ENCODE results near the gene WBP2. TPM values are rescaled to one million over a fixed set of nuclear protein-coding genes. Genes with fewer than 3 reads are reported as not detected.

Gene WBP2
- polyA plus RNA-seq, 3 donors: 62.4 to 93.3 (median 67.9) TPM

DNA sequence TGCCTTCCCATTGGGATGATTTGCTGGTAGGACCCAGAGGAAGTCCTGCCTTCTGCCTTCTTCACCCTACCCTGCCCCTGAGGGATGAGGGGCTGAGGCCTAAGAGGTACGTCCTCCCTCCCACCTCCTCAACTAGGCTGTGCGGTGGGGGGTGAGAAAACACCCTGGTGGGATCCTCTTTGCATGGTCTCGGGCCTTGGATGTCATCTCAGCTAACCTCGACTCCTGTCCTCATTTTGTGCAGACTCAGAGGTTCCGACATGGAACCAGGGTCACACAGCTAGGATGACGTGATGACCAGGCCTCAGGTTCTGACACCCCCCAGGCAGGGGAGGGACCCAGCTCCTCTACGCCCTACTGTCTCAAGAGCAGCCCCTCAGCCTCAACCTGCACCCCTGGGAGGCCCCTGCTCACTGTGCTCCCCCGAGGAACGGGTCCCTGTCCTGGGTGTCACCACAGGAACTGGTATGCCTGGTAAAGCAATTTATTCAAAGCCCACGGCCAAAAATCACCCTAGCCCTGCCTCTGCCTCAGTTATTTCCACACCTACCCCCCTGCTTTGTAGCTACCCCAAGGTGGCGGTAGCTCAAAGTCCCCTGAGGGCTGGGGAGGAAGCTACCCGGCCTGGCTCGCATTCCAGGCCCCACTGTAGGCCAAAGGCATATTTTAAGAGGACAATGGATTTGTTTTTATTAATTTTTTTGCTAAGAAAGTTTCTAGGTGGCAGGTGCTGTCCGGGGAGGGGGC, 28.4 kb downstream of the WBP2 start:
- intact Hi-C loops (cut with micrococcal nuclease): loop anchor here in 1 of 2 donors (5.0 kb wide), 1 partner anchor 34 kb away; no protein-coding TSS in a partner anchor
- no peak for DNase-seq
- H3K9me3 Mint-ChIP-seq: no peaks in the 10 kb centered on the region

DNA sequence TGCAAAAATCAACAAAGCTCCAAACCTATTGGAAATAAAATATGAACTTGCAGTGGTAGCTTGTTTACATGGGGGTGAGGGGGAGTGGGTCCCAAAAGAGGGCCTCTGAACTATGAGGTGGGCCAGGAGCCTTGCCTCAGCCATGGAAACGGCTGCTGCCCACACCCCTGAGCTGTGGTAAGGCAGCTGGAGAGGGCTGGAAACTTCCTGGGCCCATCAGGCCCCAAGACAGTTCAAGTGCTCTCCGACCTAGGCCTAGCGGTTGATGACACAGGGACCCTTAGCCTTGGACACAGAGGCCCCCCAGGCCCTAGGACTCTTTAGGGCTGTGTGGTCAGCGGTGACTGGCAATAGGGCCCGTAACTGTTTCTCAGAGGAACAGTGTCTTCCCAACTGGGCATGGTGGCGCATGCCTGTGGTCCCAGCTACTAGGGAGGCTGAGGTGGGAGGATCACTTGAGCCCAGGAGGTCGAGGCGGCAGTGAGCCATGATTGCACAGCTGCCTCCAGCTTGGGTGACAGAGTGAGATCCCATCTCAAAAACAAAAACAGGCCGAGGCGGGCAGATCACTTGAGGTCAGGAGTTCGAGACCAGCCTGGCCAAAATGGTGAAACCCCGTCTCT, 29.3 kb downstream of the WBP2 start:
- no peaks in the 10 kb centered on the region for H3K27me3 Mint-ChIP-seq (ENCODE audit: low read depth in 3 of 3)
- Histone ChIP-seq H3K27ac (ENCODE audit: low read depth in 1 of 2, low read length in 2 of 2) (peak overlapping the region in 1 of 2 donors; percentile 45), H3K27me3 (ENCODE audit: control insufficient read depth in 2 of 2, insufficient read depth in 2 of 2, low read length in 2 of 2) (no peaks in the 10 kb centered on the region), H2AFZ (ENCODE audit: insufficient read depth, low read depth, low read length, poor library complexity, severe bottlenecking) (no peak overlapping the region), H3K9ac (ENCODE audit: insufficient read depth, low read length, poor library complexity, severe bottlenecking) (no peak overlapping the region), H3K4me2 (replicated peaks; ENCODE audit: extremely low read depth, low read length, poor library complexity, severe bottlenecking) (no peak overlapping the region), H3K79me2 (ENCODE audit: insufficient read depth, low read length) (no peaks in the 10 kb centered on the region), H3K36me3 (replicated peaks in 1 of 2; ENCODE audit: control insufficient read depth in 1 of 2, insufficient read depth in 2 of 2, low read length in 2 of 2) (peaks cover 50 to 82% of the 10 kb centered on the region in 2 donors), H3K4me3 (replicated peaks in 1 of 3; ENCODE audit: low read depth in 2 of 3, low read length in 3 of 3) (no peak overlapping the region), H4K20me1 (ENCODE audit: insufficient read depth, low read length) (peaks cover 46% of the 10 kb centered on the region), H3K4me1 (ENCODE audit: control insufficient read depth in 1 of 2, insufficient read depth in 2 of 2, low read length in 2 of 2) (no peaks in the 10 kb centered on the region), H3K9me3 (replicated peaks in 1 of 2; ENCODE audit: control insufficient read depth in 1 of 2, insufficient read depth in 1 of 2, low read length in 2 of 2) (no peaks in the 10 kb centered on the region)
- H3K4me3 Mint-ChIP-seq: no peak overlapping the region
- no peak for DNase-seq
- TF ChIP-seq, protein P1, sequence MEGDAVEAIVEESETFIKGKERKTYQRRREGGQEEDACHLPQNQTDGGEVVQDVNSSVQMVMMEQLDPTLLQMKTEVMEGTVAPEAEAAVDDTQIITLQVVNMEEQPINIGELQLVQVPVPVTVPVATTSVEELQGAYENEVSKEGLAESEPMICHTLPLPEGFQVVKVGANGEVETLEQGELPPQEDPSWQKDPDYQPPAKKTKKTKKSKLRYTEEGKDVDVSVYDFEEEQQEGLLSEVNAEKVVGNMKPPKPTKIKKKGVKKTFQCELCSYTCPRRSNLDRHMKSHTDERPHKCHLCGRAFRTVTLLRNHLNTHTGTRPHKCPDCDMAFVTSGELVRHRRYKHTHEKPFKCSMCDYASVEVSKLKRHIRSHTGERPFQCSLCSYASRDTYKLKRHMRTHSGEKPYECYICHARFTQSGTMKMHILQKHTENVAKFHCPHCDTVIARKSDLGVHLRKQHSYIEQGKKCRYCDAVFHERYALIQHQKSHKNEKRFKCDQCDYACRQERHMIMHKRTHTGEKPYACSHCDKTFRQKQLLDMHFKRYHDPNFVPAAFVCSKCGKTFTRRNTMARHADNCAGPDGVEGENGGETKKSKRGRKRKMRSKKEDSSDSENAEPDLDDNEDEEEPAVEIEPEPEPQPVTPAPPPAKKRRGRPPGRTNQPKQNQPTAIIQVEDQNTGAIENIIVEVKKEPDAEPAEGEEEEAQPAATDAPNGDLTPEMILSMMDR (IDR thresholded peaks at IDR 0.05): no peak
- intact Hi-C loops (cut with micrococcal nuclease): loop anchor here in 1 of 2 donors (5.0 kb wide), 1 partner anchor 34 kb away; no protein-coding TSS in a partner anchor
- H3K27ac Mint-ChIP-seq: peak overlapping the region in 1 of 7 donors; percentile 66
- 88% methylated on average over 6 of the region's 12 CpGs for whole genome bisulfite sequencing (ENCODE audit: insufficient coverage)
- H3K9me3 Mint-ChIP-seq: no peaks in the 10 kb centered on the region
- peaks cover 9% of the 10 kb centered on the region for H3K4me1 Mint-ChIP-seq
- peaks cover 40 to 65% of the 10 kb centered on the region in 2 donors for H3K36me3 Mint-ChIP-seq

More for the DNA sequence above, 28.4 kb downstream of the WBP2 start:
- H3K4me3 ChIP-seq (replicated peaks in 1 of 3; ENCODE audit: low read depth in 2 of 3, low read length in 3 of 3): no peak overlapping the region
- no peaks in the 10 kb centered on the region for H3K79me2 ChIP-seq (ENCODE audit: insufficient read depth, low read length)
- H3K4me2 ChIP-seq (replicated peaks; ENCODE audit: extremely low read depth, low read length, poor library complexity, severe bottlenecking): no peak overlapping the region
- H3K9ac ChIP-seq (ENCODE audit: insufficient read depth, low read length, poor library complexity, severe bottlenecking): no peak overlapping the region
- WGBS (ENCODE audit: insufficient coverage): 81% methylated on average over 8 of the region's 14 CpGs
- H3K4me1 ChIP-seq (ENCODE audit: control insufficient read depth in 1 of 2, insufficient read depth in 2 of 2, low read length in 2 of 2): peaks cover 0 to 3% of the 10 kb centered on the region in 2 donors
- Mint-ChIP-seq H3K4me1 (peaks cover 9% of the 10 kb centered on the region), H3K27ac (peak overlapping the region in 3 of 7 donors; percentile 10 to 57 (median 33)), H3K36me3 (peaks cover 38 to 66% of the 10 kb centered on the region in 2 donors), H3K27me3 (ENCODE audit: low read depth in 3 of 3) (no peaks in the 10 kb centered on the region), H3K4me3 (no peak overlapping the region)
- peaks cover 50% of the 10 kb centered on the region for H4K20me1 ChIP-seq (ENCODE audit: insufficient read depth, low read length)
- peak overlapping the region in 1 of 2 donors; percentile 41 for H3K27ac ChIP-seq (ENCODE audit: low read depth in 1 of 2, low read length in 2 of 2)
- no peaks in the 10 kb centered on the region for H3K27me3 ChIP-seq (ENCODE audit: control insufficient read depth in 2 of 2, insufficient read depth in 2 of 2, low read length in 2 of 2)
- H2AFZ ChIP-seq (ENCODE audit: insufficient read depth, low read depth, low read length, poor library complexity, severe bottlenecking): no peak overlapping the region
- H3K36me3 ChIP-seq (replicated peaks in 1 of 2; ENCODE audit: control insufficient read depth in 1 of 2, insufficient read depth in 2 of 2, low read length in 2 of 2): peaks cover 50 to 76% of the 10 kb centered on the region in 2 donors
- TF ChIP-seq, protein P1 (IDR thresholded peaks at IDR 0.05): no peak
- H3K9me3 ChIP-seq (replicated peaks in 1 of 2; ENCODE audit: control insufficient read depth in 1 of 2, insufficient read depth in 1 of 2, low read length in 2 of 2): no peaks in the 10 kb centered on the region

All from CD14-positive monocyte (primary cell).